ENCODE data around the gene NECTIN2. TPM values are rescaled to one million over a fixed set of nuclear protein-coding genes. Genes with fewer than 3 reads are reported as not detected.
A peak's percentile ranks its signal among the peaks of the same experiment; 100 is the strongest.

NECTIN2 gene
- total RNA-seq, 1 donor from 2014 or later, result 116 TPM

- TF ChIP-seq CTCF (IDR thresholded peaks at IDR 0.05), result no peak
- peaks cover 24% of the 10 kb centered on the region for H3K36me3 Mint-ChIP-seq (ENCODE audit: low read depth)
- DNase-seq (ENCODE audit: low spot score), result no peak
Observed at GRCh38 chr19:44867578-44867977, 21.5 kb downstream of the NECTIN2 start.

GRCh38 chr19:44869733-44870470, 23.8 kb downstream of the NECTIN2 start:
- no peak for DNase-seq (ENCODE audit: low spot score)
- Mint-ChIP-seq H3K36me3 (ENCODE audit: low read depth) (peaks cover 36% of the 10 kb centered on the region), H3K9me3 (ENCODE audit: low read depth) (no peaks in the 10 kb centered on the region), H3K4me3 (ENCODE audit: unreplicated experiment) (no peak overlapping the region), H3K27ac (ENCODE audit: unreplicated experiment) (peak overlapping the region; percentile 62), H3K27me3 (ENCODE audit: low read depth) (no peaks in the 10 kb centered on the region), H3K4me1 (ENCODE audit: low read depth) (peaks cover 33% of the 10 kb centered on the region)
- no peak for TF ChIP-seq CTCF (IDR thresholded peaks at IDR 0.05)

More at GRCh38 chr19:44867578-44867977, 21.5 kb downstream of the NECTIN2 start:
- Mint-ChIP-seq H3K27ac (ENCODE audit: unreplicated experiment) (peak overlapping the region; percentile 70), H3K4me3 (ENCODE audit: unreplicated experiment) (no peak overlapping the region), H3K27me3 (ENCODE audit: low read depth) (no peaks in the 10 kb centered on the region), H3K9me3 (ENCODE audit: low read depth) (no peaks in the 10 kb centered on the region), H3K4me1 (ENCODE audit: low read depth) (peaks cover 30% of the 10 kb centered on the region)

- H3K27ac Mint-ChIP-seq (ENCODE audit: unreplicated experiment), result no peak overlapping the region
- no peak for DNase-seq (ENCODE audit: low spot score)
- H3K4me3 Mint-ChIP-seq (ENCODE audit: unreplicated experiment), result no peak overlapping the region
- peaks cover 45% of the 10 kb centered on the region for H3K36me3 Mint-ChIP-seq (ENCODE audit: low read depth)
- H3K4me1 Mint-ChIP-seq (ENCODE audit: low read depth), result peaks cover 47% of the 10 kb centered on the region
- no peaks in the 10 kb centered on the region for H3K9me3 Mint-ChIP-seq (ENCODE audit: low read depth)
- TF ChIP-seq CTCF (IDR thresholded peaks at IDR 0.05), result no peak
- H3K27me3 Mint-ChIP-seq (ENCODE audit: low read depth), result no peaks in the 10 kb centered on the region
Observed at GRCh38 chr19:44871809-44872208, 25.7 kb downstream of the NECTIN2 start.

GRCh38 chr19:44872661-44873060, 26.6 kb downstream of the NECTIN2 start:
- H3K36me3 Mint-ChIP-seq (ENCODE audit: low read depth), result peaks cover 44% of the 10 kb centered on the region
- no peak overlapping the region for H3K27ac Mint-ChIP-seq (ENCODE audit: unreplicated experiment)
- no peaks in the 10 kb centered on the region for H3K27me3 Mint-ChIP-seq (ENCODE audit: low read depth)
- no peak for TF ChIP-seq CTCF (IDR thresholded peaks at IDR 0.05)
- no peaks in the 10 kb centered on the region for H3K9me3 Mint-ChIP-seq (ENCODE audit: low read depth)
- no peak for DNase-seq (ENCODE audit: low spot score)
- H3K4me3 Mint-ChIP-seq (ENCODE audit: unreplicated experiment), result no peak overlapping the region
- H3K4me1 Mint-ChIP-seq (ENCODE audit: low read depth), result peaks cover 48% of the 10 kb centered on the region

GRCh38 chr19:44874317-44874716, 28.2 kb downstream of the NECTIN2 start:
- Mint-ChIP-seq H3K9me3 (ENCODE audit: low read depth) (no peaks in the 10 kb centered on the region), H3K4me3 (ENCODE audit: unreplicated experiment) (no peak overlapping the region), H3K27me3 (ENCODE audit: low read depth) (no peaks in the 10 kb centered on the region), H3K36me3 (ENCODE audit: low read depth) (peaks cover 44% of the 10 kb centered on the region), H3K4me1 (ENCODE audit: low read depth) (peaks cover 35% of the 10 kb centered on the region), H3K27ac (ENCODE audit: unreplicated experiment) (no peak overlapping the region)
- no peak for TF ChIP-seq CTCF (IDR thresholded peaks at IDR 0.05)
- DNase-seq (ENCODE audit: low spot score), result no peak

Data from chondrocyte (in vitro differentiated cells).